Nucleus accumbens (tissue), 56 donors: ENCODE results near the gene TXNDC2.

ENCODE experiments used
- DNase-seq, 56 donors: peaks; one replicate each; lab custom pipeline; 2025; lab: John Stamatoyannopoulos, UW

The TXNDC2 gene

DNA sequence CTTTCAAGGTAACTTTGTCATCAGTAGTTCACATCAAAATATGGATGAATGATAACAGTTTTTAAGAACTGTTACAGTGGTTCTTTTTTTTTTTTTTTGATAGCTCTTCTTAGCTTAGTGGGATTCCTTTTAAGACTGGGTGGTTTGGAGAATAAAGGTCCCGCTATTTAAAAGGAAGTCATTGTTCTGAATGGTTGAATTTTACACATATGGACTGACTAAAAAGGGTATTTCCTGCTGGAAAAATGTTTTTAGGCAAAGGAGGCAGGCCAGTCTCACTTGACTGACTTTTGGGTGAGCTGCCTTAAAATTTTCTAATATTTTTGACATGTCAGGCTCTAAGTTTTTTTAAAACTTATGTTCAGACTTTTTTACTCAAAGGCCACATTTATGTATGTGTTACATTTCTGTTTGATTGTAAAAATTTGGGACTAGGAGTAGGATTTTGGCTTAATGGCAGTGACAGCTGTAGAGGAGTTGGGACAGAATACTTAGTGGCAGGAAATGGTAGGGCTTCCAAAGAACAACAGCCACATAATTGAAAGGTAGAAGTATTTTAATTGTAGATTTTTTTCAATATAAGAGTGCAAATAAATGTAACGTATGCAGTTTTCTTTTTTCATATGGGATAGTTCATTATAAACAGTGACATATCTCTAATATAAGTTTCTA is 41.8 kb downstream of the TXNDC2 start:
- DNase-seq: no peak

DNA sequence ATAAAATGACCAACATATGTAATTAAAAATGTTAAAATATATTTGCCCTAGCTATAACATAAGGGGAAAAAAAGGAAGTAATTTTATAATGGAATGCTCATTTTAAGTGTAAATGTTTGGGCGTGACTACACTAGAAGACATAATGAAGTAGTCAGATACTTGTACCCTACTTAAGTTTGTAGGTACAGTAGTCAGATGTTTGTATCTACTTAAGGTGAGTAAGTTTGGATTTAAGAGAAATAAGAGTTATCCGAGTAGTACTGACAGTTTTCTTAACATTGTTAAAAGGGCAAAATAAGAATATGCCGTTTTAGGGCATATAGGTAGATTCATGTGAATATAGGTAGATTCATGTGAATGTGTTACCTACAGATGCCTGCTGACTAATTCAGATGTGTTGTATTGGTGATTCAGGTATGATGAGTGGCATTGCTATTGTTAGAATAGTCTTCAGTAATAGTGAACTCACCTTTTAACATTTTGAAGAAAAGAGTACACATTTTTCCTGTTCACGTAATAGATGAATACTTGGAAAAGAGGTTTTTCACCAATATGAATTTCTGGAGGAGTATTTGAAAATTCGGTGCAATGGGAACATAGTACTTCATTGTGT is 43.0 kb downstream of the TXNDC2 start:
- no peak for DNase-seq

DNA sequence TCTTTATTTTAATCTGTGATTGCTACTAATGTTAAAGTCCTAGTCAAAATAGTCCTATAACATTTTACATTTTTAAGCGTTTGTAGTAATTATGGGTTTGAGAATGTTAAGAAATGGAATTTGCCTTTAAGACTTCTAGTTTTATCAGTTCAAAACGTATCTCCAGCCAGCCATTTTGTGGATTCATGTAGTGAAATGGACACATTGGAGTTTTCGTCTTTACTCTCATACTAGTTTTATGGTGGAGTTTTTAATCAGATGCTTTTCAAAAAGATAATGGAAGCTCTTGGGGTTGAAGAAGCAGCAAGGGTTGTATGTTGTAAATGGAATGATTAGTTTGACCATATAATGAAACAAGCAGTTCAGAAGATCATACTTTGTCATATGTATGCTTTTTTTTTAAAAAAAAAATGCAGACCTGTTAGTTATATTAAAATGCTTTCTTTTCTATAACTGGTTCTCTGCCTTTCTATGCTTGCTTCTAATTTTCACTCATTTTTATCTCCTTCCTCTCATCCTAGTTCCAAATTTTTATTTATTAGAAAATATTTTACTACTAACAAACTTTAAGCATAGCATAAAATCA is 44.6 kb downstream of the TXNDC2 start:
- no peak for DNase-seq

DNA sequence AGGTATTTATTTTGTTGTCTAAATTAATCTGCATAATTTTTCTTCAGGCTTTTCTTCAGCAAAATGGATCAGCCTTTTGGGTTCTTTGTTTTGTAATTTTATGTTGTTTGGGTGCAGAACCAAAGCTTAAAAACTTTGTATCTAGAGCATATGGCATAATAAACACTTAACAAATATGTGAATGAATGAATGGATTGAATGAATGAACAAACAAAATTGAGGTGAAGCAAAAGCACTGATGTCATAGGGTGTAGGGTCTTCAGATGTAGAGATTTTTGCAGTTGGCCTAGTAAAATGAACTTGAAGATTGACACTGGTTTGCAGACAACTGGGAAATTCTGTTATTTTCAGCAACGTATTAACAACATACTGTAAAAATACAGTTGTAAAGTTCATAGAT is 45.4 kb downstream of the TXNDC2 start:
- no peak for DNase-seq

DNA sequence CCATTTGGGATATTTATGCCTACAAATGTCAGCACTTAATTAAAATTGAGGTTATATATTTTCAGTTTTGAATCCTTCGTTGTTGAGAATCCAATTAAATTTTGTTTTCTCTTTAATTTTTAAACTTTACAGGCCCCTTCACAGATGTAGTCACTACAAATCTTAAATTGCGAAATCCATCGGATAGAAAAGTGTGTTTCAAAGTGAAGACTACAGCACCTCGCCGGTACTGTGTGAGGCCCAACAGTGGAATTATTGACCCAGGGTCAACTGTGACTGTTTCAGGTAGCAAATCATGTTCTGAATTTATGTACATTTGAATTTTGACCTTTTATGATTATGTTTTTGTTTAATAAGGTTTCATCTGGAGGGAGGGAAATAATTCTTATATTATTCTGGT is 45.9 kb downstream of the TXNDC2 start:
- DNase-seq: no peak

DNA sequence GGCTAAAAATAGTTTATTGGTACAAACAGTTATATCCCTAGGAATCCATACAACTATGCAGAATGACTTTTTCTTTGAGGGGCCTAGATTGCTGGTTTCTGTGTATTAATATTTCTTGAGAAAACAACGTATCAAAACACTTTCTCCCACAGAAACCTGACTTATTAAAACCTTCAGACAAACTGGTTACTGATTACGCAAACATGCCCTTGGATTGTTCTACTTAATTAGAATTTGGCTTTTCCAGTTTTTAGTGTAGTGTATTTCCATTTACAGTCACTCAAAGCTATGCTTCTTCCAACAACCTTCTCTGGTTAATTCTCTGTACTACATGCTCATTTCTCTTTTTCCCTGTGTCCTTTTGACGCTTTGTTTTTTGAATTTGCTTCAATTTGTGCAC is 48.1 kb downstream of the TXNDC2 start:
- DNase-seq: no peak

DNA sequence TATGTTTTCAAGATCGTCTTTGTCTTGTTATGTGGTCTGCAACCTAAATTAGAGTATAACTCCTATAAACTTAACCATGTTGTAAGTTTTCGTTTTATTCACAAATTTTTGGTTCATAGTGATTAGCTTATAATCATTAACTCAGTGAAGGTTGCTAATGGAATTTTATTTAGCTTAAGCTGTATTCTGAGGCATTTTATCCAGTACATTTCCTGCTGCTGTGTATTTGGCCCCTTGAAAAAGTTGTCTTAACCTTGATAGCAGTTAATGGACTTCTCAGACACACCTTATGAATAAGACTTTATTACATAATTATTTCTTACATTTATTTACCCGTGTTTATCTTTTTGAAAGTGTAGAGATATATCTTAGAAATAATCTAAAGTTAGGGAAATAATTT is 48.5 kb downstream of the TXNDC2 start:
- no peak for DNase-seq
